ENCODE data around the gene CREB5. TPM values are rescaled to one million over a fixed set of nuclear protein-coding genes. Genes with fewer than 3 reads are reported as not detected.

The CREB5 gene
- total and polyA plus RNA-seq, 2 of the 8 experiments (the other 6 are each of a cell fraction or from before 2014, with no cell fraction given), result 2.4 to 2.7 TPM

DNA sequence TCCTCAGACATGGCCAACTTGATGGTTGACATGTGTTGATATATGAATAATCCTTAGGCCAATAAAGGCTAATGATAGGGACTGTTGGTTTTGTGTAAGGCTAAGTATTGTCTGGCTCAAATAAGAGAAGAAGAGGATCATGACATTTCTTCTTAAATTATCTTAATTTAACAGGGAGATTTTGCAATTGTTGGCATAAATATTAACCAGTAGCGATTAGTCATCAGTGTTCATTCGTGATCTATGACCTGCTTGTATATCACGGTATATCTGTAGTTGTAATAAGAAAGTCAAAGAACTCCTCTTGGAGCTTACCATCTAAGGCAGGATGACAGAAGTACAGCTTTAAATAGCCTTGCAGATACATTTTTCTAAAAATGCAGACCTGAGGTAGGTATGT is 196.4 kb downstream of the CREB5 start:
- Histone ChIP-seq H3K4ac (replicated peaks; ENCODE audit: insufficient read length, low read depth, low read length) (no peak overlapping the region), H4K91ac (replicated peaks; ENCODE audit: insufficient read length, low read length) (no peak overlapping the region), H4K8ac (ENCODE audit: extremely low read depth, insufficient read depth, low read length) (no peak overlapping the region), H3K9me3 (ENCODE audit: insufficient read depth in 2 of 2, low read depth in 1 of 2, low read length in 1 of 2) (no peaks in the 10 kb centered on the region), H2AFZ (ENCODE audit: low read length) (no peak overlapping the region), H2BK5ac (ENCODE audit: low read depth, low read length) (no peak overlapping the region), H3K23me2 (ENCODE audit: low read depth, low read length) (no peaks in the 10 kb centered on the region; the same call in 1 of the 2 replicates), H3K4me2 (ENCODE audit: insufficient read depth in 1 of 2, low read depth in 2 of 2, low read length in 2 of 2) (no peak overlapping the region), H3K79me1 (ENCODE audit: low read depth, low read length) (no peaks in the 10 kb centered on the region), H3K79me2 (ENCODE audit: control insufficient read depth in 1 of 2, insufficient read depth in 2 of 2, low read length in 2 of 2) (no peaks in the 10 kb centered on the region), H3K9ac (replicated peaks in 1 of 4; ENCODE audit: extremely low read depth in 1 of 4, low read depth in 3 of 4, low read length in 3 of 4) (no peak overlapping the region), H2BK120ac (replicated peaks; ENCODE audit: low read depth, low read length) (no peak overlapping the region), H3K4me3 (ENCODE audit: extremely low read depth in 1 of 4, insufficient read depth in 2 of 4, low read depth in 3 of 4, low read length in 4 of 4) (no peak overlapping the region), H3K18ac (ENCODE audit: extremely low read depth, low read length) (no peak overlapping the region), H3K56ac (replicated peaks; ENCODE audit: insufficient read length, low read depth, low read length) (no peak overlapping the region), H2BK20ac (ENCODE audit: low read length) (no peak overlapping the region), H3K36me3 (ENCODE audit: control insufficient read depth in 2 of 4, insufficient read depth in 4 of 4, low read length in 3 of 4) (no peaks in the 10 kb centered on the region), H3K14ac (ENCODE audit: insufficient read length) (no peak overlapping the region), H3K4me1 (replicated peaks in 1 of 4; ENCODE audit: control insufficient read depth in 3 of 4, insufficient read depth in 4 of 4, low read length in 3 of 4) (peaks cover 0 to 2% (median 0%) of the 10 kb centered on the region in 4 experiments; a peak in 1 of 7 replicates), H4K20me1 (replicated peaks in 1 of 2; ENCODE audit: control insufficient read depth in 1 of 2, insufficient read depth in 2 of 2, low read length in 2 of 2) (no peaks in the 10 kb centered on the region), H2AK5ac (ENCODE audit: low read depth, low read length) (no peak overlapping the region), H3K23ac (ENCODE audit: insufficient read length) (no peak overlapping the region), H2BK15ac (ENCODE audit: low read length) (no peak overlapping the region), H4K5ac (ENCODE audit: insufficient read length, low read depth, low read length) (no peak overlapping the region), H3K27ac (ENCODE audit: low read depth, low read length) (no peak overlapping the region), H2BK12ac (ENCODE audit: low read depth, low read length) (no peak overlapping the region), H3K27me3 (replicated peaks in 1 of 4; ENCODE audit: control insufficient read depth in 3 of 4, extremely low read depth in 1 of 4, insufficient read depth in 3 of 4, low read length in 3 of 4) (no peaks in the 10 kb centered on the region)
- DNase-seq (ENCODE audit: low read depth in 1 of 2, low spot score in 2 of 2) (no peak), FAIRE-seq (no peak)
- 87% methylated on average over 3 of the region's 3 CpGs; no CpG with 5 or more reads in 1 of the 2 experiments for WGBS, 2 experiments (ENCODE audit: extremely low coverage in 1 of 2, insufficient coverage in 1 of 2, insufficient read length in 1 of 2, insufficient replicate concordance in 2 of 2, low coverage in 1 of 2, low lambda C conversion rate in 2 of 2, missing lambda C conversion rate in 1 of 2)
- POLR2A ChIA-PET (ENCODE audit: partially characterized antibody), result no interaction called here
- CTCF ChIA-PET (ENCODE audit: partially characterized antibody), result no interaction called here
- TF ChIP-seq RBBP5 (IDR thresholded peaks at IDR 0.05; ENCODE audit: borderline replicate concordance, low read depth, low read length), result no peak
